Neural progenitor cell (in vitro differentiated cells): ENCODE measurements around the gene FUNDC2. TPM values are rescaled to one million over a fixed set of nuclear protein-coding genes. Genes with fewer than 3 reads are reported as not detected.

Source experiments
- total RNA-seq: library from RNA; depleted of rRNA; stranded (reverse); fragments of >200 nt; gene quantifications from 2 replicates; pipeline ENCODE4 v1.2.3, GENCODE V29; 2015; ENCODE audit warnings: low replicate concordance

The FUNDC2 gene
- total RNA-seq, 1 donor from 2014 or later: 70.9 TPM

Other genes with a start within 250 kb of the FUNDC2 start
- gene MPP1, start 221.4 kb upstream of the FUNDC2 start, total RNA-seq: 0.28 TPM in 1 of 2 replicates, not detected in the other
- gene SMIM9, start 192.2 kb upstream of the FUNDC2 start, total RNA-seq: not detected in 2 replicates
- gene F8A1, start 140.5 kb upstream of the FUNDC2 start, total RNA-seq: 5.5 and 8.7 TPM in 2 replicates
- 4.8 and 9.8 TPM in 2 replicates for gene F8, start 4.1 kb upstream of the FUNDC2 start, total RNA-seq
- gene CMC4, start 44.3 kb downstream of the FUNDC2 start, total RNA-seq: 14.6 and 16.2 TPM in 2 replicates
- 1.2 and 1.4 TPM in 2 replicates for gene MTCP1, start 44.3 kb downstream of the FUNDC2 start, total RNA-seq
- gene BRCC3, start 44.7 kb downstream of the FUNDC2 start, total RNA-seq: 12.0 and 18.9 TPM in 2 replicates
- 115 and 217 TPM in 2 replicates for gene VBP1, start 189.6 kb downstream of the FUNDC2 start, total RNA-seq
- gene RAB39B, start 237.6 kb downstream of the FUNDC2 start, total RNA-seq: 6.3 and 8.7 TPM in 2 replicates